ENCODE results near the gene GAST. TPM values are rescaled to one million over a fixed set of nuclear protein-coding genes. Genes with fewer than 3 reads are reported as not detected.

Gene GAST
- total and polyA plus RNA-seq, 11 donors = not detected

DNA sequence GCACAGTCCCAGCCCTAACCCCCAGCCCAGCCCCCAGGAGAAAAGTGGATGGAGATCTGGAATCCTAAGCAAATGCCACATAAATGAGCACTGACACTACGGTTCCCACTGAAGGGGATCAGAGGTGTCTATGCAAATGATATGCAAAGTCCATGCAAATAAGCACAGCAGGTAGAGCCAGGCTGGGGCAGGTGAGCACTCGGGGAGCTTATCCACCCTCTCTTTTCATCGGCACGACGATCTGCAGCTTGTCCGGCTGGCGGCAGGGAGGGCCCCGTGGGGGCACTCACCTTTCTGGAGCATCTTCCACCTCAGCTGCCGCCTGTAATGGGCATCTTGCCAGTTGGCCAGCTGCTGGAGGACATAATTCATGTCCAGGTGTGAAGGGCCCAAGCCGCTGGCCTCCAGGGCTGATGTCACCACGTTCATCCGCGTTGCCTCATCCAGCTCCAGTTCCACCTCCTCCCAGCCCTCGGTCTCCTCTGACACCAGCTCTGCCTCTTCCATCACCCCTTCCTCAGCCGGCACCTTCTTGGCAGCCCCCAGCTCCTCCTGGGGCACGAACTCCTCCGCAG, 12.4 kb downstream of the GAST start:
- intact Hi-C loops (cut with DNase I) = no loop called here

DNA sequence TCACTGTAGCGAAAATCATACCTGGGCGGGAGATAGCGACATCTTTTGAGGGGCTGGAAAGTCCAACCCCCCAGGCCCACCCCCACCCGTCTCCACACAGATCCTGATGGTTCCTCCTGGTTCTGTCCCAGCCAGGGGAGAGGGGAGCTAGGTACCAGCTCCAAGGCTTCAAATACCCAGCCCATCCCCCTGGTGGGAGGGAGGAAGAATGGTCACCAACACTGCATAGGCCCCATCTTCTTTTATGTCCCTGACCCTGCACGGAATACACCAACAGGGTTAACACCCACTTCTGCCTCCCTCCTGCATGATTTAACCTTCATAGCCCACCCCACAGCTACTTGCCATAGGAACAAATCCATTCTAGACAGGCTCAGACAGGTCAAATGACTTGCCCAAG, 13.0 kb downstream of the GAST start:
- ATAC-seq = no peak
- H3K27ac ChIP-seq = no peak overlapping the region
- TF ChIP-seq, protein P1, sequence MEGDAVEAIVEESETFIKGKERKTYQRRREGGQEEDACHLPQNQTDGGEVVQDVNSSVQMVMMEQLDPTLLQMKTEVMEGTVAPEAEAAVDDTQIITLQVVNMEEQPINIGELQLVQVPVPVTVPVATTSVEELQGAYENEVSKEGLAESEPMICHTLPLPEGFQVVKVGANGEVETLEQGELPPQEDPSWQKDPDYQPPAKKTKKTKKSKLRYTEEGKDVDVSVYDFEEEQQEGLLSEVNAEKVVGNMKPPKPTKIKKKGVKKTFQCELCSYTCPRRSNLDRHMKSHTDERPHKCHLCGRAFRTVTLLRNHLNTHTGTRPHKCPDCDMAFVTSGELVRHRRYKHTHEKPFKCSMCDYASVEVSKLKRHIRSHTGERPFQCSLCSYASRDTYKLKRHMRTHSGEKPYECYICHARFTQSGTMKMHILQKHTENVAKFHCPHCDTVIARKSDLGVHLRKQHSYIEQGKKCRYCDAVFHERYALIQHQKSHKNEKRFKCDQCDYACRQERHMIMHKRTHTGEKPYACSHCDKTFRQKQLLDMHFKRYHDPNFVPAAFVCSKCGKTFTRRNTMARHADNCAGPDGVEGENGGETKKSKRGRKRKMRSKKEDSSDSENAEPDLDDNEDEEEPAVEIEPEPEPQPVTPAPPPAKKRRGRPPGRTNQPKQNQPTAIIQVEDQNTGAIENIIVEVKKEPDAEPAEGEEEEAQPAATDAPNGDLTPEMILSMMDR (IDR thresholded peaks at IDR 0.05) = no peak
- TF ChIP-seq POLR2A (IDR thresholded peaks at IDR 0.05) = no peak

More for the DNA sequence above, 12.4 kb downstream of the GAST start:
- WGBS, 4 donors = 64 to 70% (median 66%) methylated on average over 12 to 17 of the region's 17 CpGs
- no peak for ATAC-seq
- no peaks in the 10 kb centered on the region for H3K4me1 ChIP-seq
- no peaks in the 10 kb centered on the region for H3K9me3 ChIP-seq
- H3K36me3 ChIP-seq = no peaks in the 10 kb centered on the region
- no peak for DNase-seq
- no peaks in the 10 kb centered on the region for H3K27me3 ChIP-seq
- TF ChIP-seq, protein P1 (IDR thresholded peaks at IDR 0.05) = no peak
- TF ChIP-seq POLR2A (IDR thresholded peaks at IDR 0.05) = no peak
- H3K4me3 ChIP-seq = no peak overlapping the region
- H3K27ac ChIP-seq = no peak overlapping the region

DNA sequence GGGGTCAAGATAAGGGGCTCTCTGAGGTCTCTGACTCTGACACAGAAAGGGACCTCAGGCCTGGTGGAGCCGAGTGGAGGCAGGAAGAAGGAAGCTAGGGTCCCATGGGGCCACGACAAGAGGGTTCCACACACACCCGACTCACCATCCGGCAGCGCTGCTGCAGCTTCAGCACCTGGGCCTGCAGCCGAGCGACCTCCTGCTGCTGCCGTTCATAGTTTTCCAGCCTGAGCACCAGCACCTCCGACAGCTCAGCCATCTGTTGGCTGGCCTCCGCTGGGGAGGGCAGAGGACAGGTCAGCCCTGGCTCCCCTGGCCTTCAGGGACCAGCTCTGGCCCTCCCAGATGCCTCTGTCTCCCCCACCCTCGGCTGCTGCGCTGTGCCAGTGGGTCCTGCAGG, 15.9 kb downstream of the GAST start:
- Histone ChIP-seq H3K27me3 (peaks cover 0 to 19% (median 8%) of the 10 kb centered on the region in 9 donors), H3K27ac (no peak overlapping the region), H3K4me3 (no peak overlapping the region), H3K4me1 (no peaks in the 10 kb centered on the region), H3K9me3 (no peaks in the 10 kb centered on the region), H3K36me3 (no peaks in the 10 kb centered on the region)
- intact Hi-C loops (cut with DNase I) = no loop called here
- WGBS, 4 donors = 36 to 89% (median 67%) methylated on average over 5 to 12 of the region's 12 CpGs
- DNase-seq (no peak), ATAC-seq (no peak)
- TF ChIP-seq, protein P1 (IDR thresholded peaks at IDR 0.05) = no peak
- TF ChIP-seq POLR2A (IDR thresholded peaks at IDR 0.05) = no peak

More for the DNA sequence above, 13.0 kb downstream of the GAST start:
- 84 to 93% (median 90%) methylated on average over 3 to 5 of the region's 5 CpGs for WGBS, 4 donors
- Histone ChIP-seq H3K4me1 (no peaks in the 10 kb centered on the region), H3K9me3 (no peaks in the 10 kb centered on the region), H3K4me3 (no peak overlapping the region), H3K27me3 (no peaks in the 10 kb centered on the region), H3K36me3 (no peaks in the 10 kb centered on the region)
- no peak for DNase-seq
- intact Hi-C loops (cut with DNase I) = no loop called here

DNA sequence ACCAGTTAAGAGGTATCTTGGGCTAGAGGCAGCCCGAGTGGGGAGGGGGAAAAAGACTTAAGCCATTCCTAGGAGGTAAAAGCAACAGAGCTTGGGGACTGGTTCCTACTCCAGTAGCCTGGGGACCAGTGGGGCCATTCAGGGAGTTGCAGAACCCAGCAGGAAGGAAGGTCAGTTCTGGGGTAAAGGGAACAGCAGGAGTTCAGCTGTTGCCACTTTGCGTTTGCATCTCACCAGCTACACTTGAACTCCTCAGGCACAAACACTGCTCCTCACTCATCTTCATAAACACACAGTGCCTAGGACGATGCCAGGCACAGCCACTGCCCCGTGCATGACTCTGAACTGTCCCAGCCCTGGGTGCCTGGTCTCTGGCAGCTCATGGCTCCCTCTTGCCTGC, 18.3 kb downstream of the GAST start:
- Histone ChIP-seq H3K4me3 (no peak overlapping the region), H3K36me3 (no peaks in the 10 kb centered on the region), H3K4me1 (peaks cover 3 to 20% (median 15%) of the 10 kb centered on the region in 12 donors), H3K27ac (no peak overlapping the region), H3K27me3 (peaks cover 21 to 43% (median 32%) of the 10 kb centered on the region in 9 donors), H3K9me3 (no peaks in the 10 kb centered on the region)
- 41 to 57% (median 50%) methylated on average over 4 of the region's 4 CpGs for WGBS, 4 donors
- intact Hi-C loops (cut with DNase I) = loop anchor here in 1 of 10 donors (10.0 kb wide), 2 partner anchors 154 to 224 kb away; no protein-coding TSS in a partner anchor
- ATAC-seq (no peak), DNase-seq (no peak)
- TF ChIP-seq, protein P1 (IDR thresholded peaks at IDR 0.05) = no peak
- TF ChIP-seq POLR2A (IDR thresholded peaks at IDR 0.05) = no peak
